ENCODE data around the gene CEND1. TPM values are rescaled to one million over a fixed set of nuclear protein-coding genes. Genes with fewer than 3 reads are reported as not detected.
A peak's percentile ranks its signal among the peaks of the same experiment; 100 is the strongest.
"Not testable (repeated sequence)": the region's sequence is repeated elsewhere in the genome, so short reads cannot be mapped to it uniquely, and the experiment has no call there.

CEND1 gene
- total RNA-seq, 2 experiments from 2014 or later: 0.61 to 1.9 TPM

DNA sequence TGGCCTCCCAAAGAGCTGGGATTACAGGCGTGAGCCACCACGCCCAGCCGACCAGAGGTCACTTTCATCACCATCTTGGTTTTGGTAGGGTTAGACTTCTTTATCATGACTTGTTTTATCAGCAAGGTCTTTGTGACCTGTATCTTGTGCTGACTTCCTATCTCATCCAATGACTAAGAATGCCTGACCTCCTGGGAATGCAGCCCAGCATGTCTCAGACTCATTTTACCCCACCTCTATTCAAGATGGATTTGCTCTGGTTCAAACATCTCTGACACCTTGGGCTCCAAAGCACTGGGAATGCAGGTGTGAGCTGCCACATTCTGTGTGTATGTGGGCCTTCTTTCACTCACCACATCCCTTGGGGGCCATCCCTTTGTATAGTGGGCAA lies 47.7 kb downstream of the CEND1 start:
- H3K27me3 Mint-ChIP-seq (ENCODE audit: low read depth): peaks cover 5% of the 10 kb centered on the region
- no peaks in the 10 kb centered on the region for H3K9me3 Mint-ChIP-seq (ENCODE audit: insufficient read depth)
- POLR2A ChIA-PET: no interaction called here
- DNase-seq: no peak
- H3K4me1 Mint-ChIP-seq (ENCODE audit: low read depth): peaks cover 14% of the 10 kb centered on the region
- H3K36me3 Mint-ChIP-seq (ENCODE audit: low read depth): peaks cover 1% of the 10 kb centered on the region
- H3K4me3 Mint-ChIP-seq: no peak overlapping the region
- H3K27ac Mint-ChIP-seq: no peak overlapping the region
- ATAC-seq: no peak
- CTCF ChIA-PET: interaction anchor here (0.7 kb wide), 1 partner anchor 12 kb away, joined by 3 read pairs; no protein-coding TSS in a partner anchor

- not testable (repeated sequence) for H3K9me3 Mint-ChIP-seq (ENCODE audit: insufficient read depth)
- ATAC-seq: peak; percentile 57
These were observed 52.0 kb downstream of the CEND1 start for GRCh38 chr11:737899-738298.

GRCh38 chr11:737366-737765 lies 52.5 kb downstream of the CEND1 start:
- Mint-ChIP-seq H3K27me3 (ENCODE audit: low read depth) (peaks cover 7% of the 10 kb centered on the region), H3K4me1 (ENCODE audit: low read depth) (peaks cover 17% of the 10 kb centered on the region), H3K4me3 (no peak overlapping the region), H3K36me3 (ENCODE audit: low read depth) (peaks cover 2% of the 10 kb centered on the region), H3K9me3 (ENCODE audit: insufficient read depth) (no peaks in the 10 kb centered on the region), H3K27ac (peak overlapping the region; percentile 49)
- peak; percentile 56 for ATAC-seq
- ChIA-PET POLR2A (interaction anchor here (1.5 kb wide), 1 partner anchor 10 kb away, joined by 3 read pairs; the partner anchor contains the start of gene TALDO1), CTCF (interaction anchor here (1.2 to 2.4 kb wide), 2 partner anchors 11 to 44 kb away, joined by 3 to 13 read pairs; no protein-coding TSS in a partner anchor)
- DNase-seq: no peak

More at GRCh38 chr11:737899-738298, 52.0 kb downstream of the CEND1 start:
- DNase-seq; H3K36me3 Mint-ChIP-seq (ENCODE audit: low read depth); H3K27me3 Mint-ChIP-seq (ENCODE audit: low read depth): not testable (repeated sequence)
- peak overlapping the region; percentile 25 for H3K4me3 Mint-ChIP-seq
- peak overlapping the region; percentile 49 for H3K27ac Mint-ChIP-seq
- ChIA-PET POLR2A (interaction anchor here (1.5 kb wide), 1 partner anchor 10 kb away, joined by 3 read pairs; the partner anchor contains the start of gene TALDO1), CTCF (interaction anchor here (1.2 to 2.4 kb wide), 2 partner anchors 11 to 44 kb away, joined by 3 to 13 read pairs; no protein-coding TSS in a partner anchor)
- H3K4me1 Mint-ChIP-seq (ENCODE audit: low read depth): peaks cover 17% of the 10 kb centered on the region

Other genes starting within 250 kb of the CEND1 start
- gene LMNTD2, start 229.4 kb downstream of the CEND1 start, total RNA-seq: under 1 TPM; 0.34 to 0.81 TPM
- 10 to 100 TPM; 32.2 to 36.1 TPM for gene RASSF7, start 229.1 kb downstream of the CEND1 start, total RNA-seq
- gene PHRF1, start 213.6 kb downstream of the CEND1 start, total RNA-seq: 10 to 100 TPM; 53.7 to 58.1 TPM
- 100 to 1,000 TPM; 120 to 136 TPM for gene IRF7, start 174.1 kb downstream of the CEND1 start, total RNA-seq
- gene CDHR5, start 165.1 kb downstream of the CEND1 start, total RNA-seq: not detected
- not detected for gene SCT, start 162.9 kb downstream of the CEND1 start, total RNA-seq
- under 1 TPM; 0.42 to 0.76 TPM for gene DRD4, start 152.8 kb downstream of the CEND1 start, total RNA-seq
- gene DEAF1, start 94.9 kb downstream of the CEND1 start, total RNA-seq: 10 to 100 TPM; 34.1 to 36.7 TPM
- 10 to 100 TPM; 27.1 to 29.8 TPM for gene TMEM80, start 94.3 kb downstream of the CEND1 start, total RNA-seq
- 10 to 100 TPM; 13.9 to 15.0 TPM for gene EPS8L2, start 83.9 kb downstream of the CEND1 start, total RNA-seq
- 100 to 1,000 TPM; 278 to 289 TPM for gene TALDO1, start 42.6 kb downstream of the CEND1 start, total RNA-seq
- 10 to 100 TPM; 52.1 to 63.2 TPM for gene GATD1, start 12.6 kb downstream of the CEND1 start, total RNA-seq
- 10 to 100 TPM; 51.2 to 56.4 TPM for gene SLC25A22, start 8.2 kb upstream of the CEND1 start, total RNA-seq
- 10 to 100 TPM; 59.3 to 60.5 TPM for gene PIDD1, start 15.1 kb upstream of the CEND1 start, total RNA-seq
- gene RPLP2, start 19.9 kb upstream of the CEND1 start, total RNA-seq: 1,000 to 10,000 TPM; 2,268 to 2,338 TPM
- gene PNPLA2, start 28.8 kb upstream of the CEND1 start, total RNA-seq: 10 to 100 TPM; 67.3 to 76.6 TPM
- 10 to 100 TPM; 17.2 to 18.7 TPM for gene CRACR2B, start 37.8 kb upstream of the CEND1 start, total RNA-seq
- gene CD151, start 42.9 kb upstream of the CEND1 start, total RNA-seq: 10 to 100 TPM; 27.0 to 29.7 TPM
- 100 to 1,000 TPM; 127 to 140 TPM for gene POLR2L, start 52.4 kb upstream of the CEND1 start, total RNA-seq
- 10 to 100 TPM; 20.0 to 21.7 TPM for gene TSPAN4, start 52.8 kb upstream of the CEND1 start, total RNA-seq
- 10 to 100 TPM; 46.1 to 48.4 TPM for gene CHID1, start 120.7 kb upstream of the CEND1 start, total RNA-seq
- gene AP2A2, start 135.8 kb upstream of the CEND1 start, total RNA-seq: 10 to 100 TPM; 40.1 to 54.0 TPM
- not detected for gene MUC6, start 246.6 kb upstream of the CEND1 start, total RNA-seq